Measurements from ENCODE around the gene SPON2.

Gene SPON2

DNA sequence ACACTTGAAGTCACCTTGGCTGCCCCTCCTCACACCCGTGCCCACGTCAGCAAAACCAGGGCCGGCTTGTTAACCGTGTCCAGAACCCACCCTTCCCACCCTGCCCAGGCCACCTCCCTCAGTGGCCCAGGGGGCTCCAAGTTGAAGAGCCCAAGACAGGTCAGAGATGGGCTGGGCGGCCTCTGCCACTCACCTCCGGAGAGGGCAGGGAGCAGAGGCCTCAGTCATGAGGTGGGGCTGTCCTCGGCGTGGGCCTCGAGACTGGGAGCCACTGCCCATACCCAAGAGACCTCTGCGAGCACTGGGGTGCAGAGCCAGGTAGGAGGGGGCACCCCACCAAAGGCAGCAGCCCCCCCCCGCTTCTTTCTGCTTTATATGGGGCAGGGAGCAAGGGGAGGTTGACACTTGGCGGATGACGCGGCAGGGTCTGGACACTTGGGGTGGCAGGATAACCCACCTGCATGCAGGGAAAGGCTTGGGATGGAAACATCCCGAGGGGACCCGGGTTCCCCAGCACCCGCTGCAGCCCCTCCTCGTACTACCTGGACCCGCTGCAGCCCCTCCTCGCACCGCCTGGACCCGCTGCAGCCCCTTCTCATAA lies 38.0 kb upstream of the SPON2 start:
- TF ChIP-seq, protein P1, sequence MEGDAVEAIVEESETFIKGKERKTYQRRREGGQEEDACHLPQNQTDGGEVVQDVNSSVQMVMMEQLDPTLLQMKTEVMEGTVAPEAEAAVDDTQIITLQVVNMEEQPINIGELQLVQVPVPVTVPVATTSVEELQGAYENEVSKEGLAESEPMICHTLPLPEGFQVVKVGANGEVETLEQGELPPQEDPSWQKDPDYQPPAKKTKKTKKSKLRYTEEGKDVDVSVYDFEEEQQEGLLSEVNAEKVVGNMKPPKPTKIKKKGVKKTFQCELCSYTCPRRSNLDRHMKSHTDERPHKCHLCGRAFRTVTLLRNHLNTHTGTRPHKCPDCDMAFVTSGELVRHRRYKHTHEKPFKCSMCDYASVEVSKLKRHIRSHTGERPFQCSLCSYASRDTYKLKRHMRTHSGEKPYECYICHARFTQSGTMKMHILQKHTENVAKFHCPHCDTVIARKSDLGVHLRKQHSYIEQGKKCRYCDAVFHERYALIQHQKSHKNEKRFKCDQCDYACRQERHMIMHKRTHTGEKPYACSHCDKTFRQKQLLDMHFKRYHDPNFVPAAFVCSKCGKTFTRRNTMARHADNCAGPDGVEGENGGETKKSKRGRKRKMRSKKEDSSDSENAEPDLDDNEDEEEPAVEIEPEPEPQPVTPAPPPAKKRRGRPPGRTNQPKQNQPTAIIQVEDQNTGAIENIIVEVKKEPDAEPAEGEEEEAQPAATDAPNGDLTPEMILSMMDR (IDR thresholded peaks at IDR 0.05; ENCODE audit: unreplicated experiment in 3 of 3), result no peak
- Mint-ChIP-seq H3K27me3 (ENCODE audit: low read depth) (no peaks in the 10 kb centered on the region), H3K4me3 (peak overlapping the region in 1 of 3 experiments; percentile 26), H3K27ac (peak overlapping the region; percentile 98), H3K4me1 (peaks cover 36% of the 10 kb centered on the region), H3K36me3 (ENCODE audit: low read depth) (peaks cover 4% of the 10 kb centered on the region), H3K9me3 (no peaks in the 10 kb centered on the region)

DNA sequence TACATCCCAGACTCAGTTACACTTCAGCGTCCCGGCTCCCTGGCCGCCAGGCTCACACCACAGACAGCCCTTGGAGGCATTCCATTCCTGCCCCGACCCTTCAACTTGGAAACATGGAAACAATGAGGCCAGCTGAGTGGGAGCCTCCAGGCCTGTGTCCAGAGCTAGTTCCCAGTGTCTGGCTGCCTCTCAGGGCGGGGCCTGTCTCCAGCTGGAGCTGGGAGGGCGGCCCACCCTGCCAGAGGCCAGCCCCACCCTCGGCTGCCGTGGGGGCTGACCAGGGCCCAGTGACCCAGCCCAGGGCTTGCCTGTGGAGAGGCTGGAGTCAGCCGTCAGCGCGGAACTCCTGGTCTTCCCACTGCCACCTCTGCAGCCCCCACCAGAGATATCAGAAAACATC lies 37.4 kb upstream of the SPON2 start:
- no peaks in the 10 kb centered on the region for H3K9me3 Mint-ChIP-seq
- H3K4me3 Mint-ChIP-seq, result peak overlapping the region; percentile 45 to 58 (median 49)
- H3K27ac Mint-ChIP-seq, result peak overlapping the region; percentile 98
- H3K36me3 Mint-ChIP-seq (ENCODE audit: low read depth), result peaks cover 5% of the 10 kb centered on the region
- H3K4me1 Mint-ChIP-seq, result peaks cover 35% of the 10 kb centered on the region
- no peaks in the 10 kb centered on the region for H3K27me3 Mint-ChIP-seq (ENCODE audit: low read depth)
- TF ChIP-seq, protein P1 (IDR thresholded peaks at IDR 0.05; ENCODE audit: unreplicated experiment in 3 of 3), result no peak

DNA sequence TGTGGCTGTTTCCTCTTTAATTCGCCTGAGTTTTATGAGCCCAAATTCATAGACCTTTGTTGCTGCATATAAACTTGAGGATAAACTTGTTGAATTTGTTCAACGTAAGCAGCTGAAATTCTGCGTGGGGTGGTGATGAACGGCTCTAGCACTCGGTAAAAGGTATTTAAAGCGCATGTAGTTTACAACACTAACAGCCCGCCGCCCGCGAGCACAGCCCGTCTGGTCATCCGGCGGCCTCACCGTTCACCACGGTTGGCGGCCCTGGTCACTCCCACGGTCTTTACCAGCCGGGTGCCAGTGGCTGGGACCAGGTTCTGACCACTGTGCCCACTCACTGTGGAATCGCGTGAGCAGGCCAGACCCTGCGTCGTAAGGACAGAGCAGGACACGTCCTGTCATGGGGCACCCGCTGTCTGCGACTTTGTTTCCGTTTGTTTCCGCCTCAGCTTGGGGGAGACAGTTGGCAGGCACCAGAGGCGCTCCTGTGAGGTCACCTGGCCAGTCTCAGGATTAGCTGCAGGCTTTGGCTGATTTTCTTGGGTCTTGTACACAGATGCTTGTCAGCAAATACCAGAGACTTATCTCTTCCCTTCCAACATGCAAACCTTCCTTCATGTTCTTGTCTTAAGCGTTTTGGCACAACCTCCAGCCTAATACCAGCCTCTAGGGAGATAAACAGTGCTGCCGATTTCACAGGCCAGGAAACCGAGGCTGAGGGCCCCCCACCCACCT lies 36.8 kb upstream of the SPON2 start:
- peak overlapping the region; percentile 98 for H3K27ac Mint-ChIP-seq
- H3K36me3 Mint-ChIP-seq (ENCODE audit: low read depth), result peaks cover 8% of the 10 kb centered on the region
- TF ChIP-seq, protein P1 (IDR thresholded peaks at IDR 0.05; ENCODE audit: unreplicated experiment in 3 of 3), result no peak
- no peaks in the 10 kb centered on the region for H3K9me3 Mint-ChIP-seq
- peaks cover 41% of the 10 kb centered on the region for H3K4me1 Mint-ChIP-seq
- no peaks in the 10 kb centered on the region for H3K27me3 Mint-ChIP-seq (ENCODE audit: low read depth)
- H3K4me3 Mint-ChIP-seq, result peak overlapping the region in 2 of 3 experiments; percentile 30 to 49

DNA sequence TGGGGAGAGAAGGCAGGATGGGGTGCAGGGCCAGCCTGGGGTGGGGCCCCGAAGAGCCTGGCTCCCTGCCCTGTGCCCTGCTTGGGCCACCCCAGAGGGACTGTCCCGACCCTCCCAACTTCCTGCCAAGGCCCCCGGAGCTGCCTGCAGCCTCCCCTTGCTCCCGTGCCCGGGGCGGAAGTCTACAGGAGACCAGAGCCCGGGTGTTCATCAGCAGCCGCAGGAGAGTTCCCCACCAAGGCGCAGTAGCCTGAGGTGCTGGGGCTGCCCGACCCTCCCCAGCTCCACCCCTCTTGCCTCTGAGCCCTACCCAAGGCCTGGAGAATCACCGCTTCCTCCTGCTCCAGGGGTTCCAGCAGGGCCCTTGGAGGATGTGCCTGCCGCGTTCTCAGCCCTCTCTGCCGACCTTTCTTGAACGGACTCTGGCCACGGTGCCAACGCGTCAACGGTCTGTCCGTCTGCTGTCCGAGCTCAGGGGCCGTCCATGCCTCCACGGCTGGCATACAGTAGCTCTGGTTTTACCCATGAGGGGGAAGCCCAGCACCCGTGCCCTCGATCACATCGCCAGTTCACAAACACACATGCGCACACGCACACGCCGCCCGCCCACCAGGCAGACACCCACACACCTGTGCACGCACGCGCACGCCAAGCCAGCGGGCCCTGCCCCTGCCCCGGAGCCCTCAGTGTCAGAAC lies 36.0 kb upstream of the SPON2 start:
- Mint-ChIP-seq H3K4me1 (peaks cover 46% of the 10 kb centered on the region), H3K27ac (peak overlapping the region; percentile 98), H3K27me3 (ENCODE audit: low read depth) (peaks cover 3% of the 10 kb centered on the region), H3K4me3 (peak overlapping the region in 1 of 3 experiments; percentile 32), H3K9me3 (no peaks in the 10 kb centered on the region), H3K36me3 (ENCODE audit: low read depth) (peaks cover 8% of the 10 kb centered on the region)
- TF ChIP-seq, protein P1 (IDR thresholded peaks at IDR 0.05; ENCODE audit: unreplicated experiment in 3 of 3), result no peak

DNA sequence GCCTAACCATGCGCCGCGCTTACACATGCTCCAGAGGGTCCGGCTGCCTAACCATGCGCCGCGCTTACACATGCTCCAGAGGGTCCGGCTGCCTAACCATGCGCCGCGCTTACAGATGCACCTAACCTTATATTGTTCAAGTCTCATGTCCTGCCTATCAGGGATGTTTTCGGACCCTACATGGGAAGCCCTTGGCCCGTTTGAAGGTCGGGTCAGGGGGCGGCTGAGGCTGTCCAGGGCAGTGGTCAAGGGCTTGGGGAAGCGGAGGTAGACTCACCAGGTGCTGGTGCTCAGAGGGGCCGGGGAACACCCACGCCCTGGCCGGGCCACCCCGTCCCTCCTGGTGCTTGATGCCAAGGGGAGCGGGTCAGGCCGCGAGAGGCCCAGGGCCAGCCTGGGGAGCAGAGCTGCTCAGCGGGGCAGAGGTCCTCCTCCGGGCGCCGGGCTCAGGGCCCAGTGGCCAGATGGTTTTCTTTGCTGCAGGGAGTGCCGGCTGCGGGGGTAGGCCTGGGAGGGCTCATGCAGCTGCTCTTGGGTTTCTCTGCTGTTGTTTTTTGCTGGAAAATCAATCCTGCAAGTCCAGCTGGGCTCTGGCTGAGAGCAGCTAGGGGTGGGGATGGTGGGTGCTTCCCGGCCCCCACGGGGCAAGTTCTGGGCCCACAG lies 35.4 kb upstream of the SPON2 start:
- Mint-ChIP-seq H3K36me3 (ENCODE audit: low read depth) (peaks cover 8% of the 10 kb centered on the region), H3K9me3 (no peaks in the 10 kb centered on the region), H3K4me3 (peak overlapping the region in 1 of 3 experiments; percentile 52), H3K4me1 (peaks cover 53% of the 10 kb centered on the region), H3K27ac (peak overlapping the region; percentile 90 to 98 (median 98)), H3K27me3 (ENCODE audit: low read depth) (peaks cover 6% of the 10 kb centered on the region)
- TF ChIP-seq, protein P1 (IDR thresholded peaks at IDR 0.05; ENCODE audit: unreplicated experiment in 3 of 3), result no peak

All from nephron (organoid).